WTC11 (cell line): ENCODE data around the gene ST13. TPM values are rescaled to one million over a fixed set of nuclear protein-coding genes. Genes with fewer than 3 reads are reported as not detected.

Experiments
- ATAC-seq: fragments of 200-7000 bp; cut with Tn5 transposase; 2 replicates; pipeline ENCODE4 v1.10.0; 2021; ENCODE audit warnings: mild to moderate bottlenecking, moderate library complexity
- CTCF ChIA-PET: fragments of 300-600 bp; sonication (Branson Sonifier 250); formaldehyde crosslinking; loops from one replicate; lab custom pipeline; 2021; ENCODE audit warnings: antibody characterized with exemption; lab: Charles Lee
- POLR2A ChIA-PET: fragments of 350-600 bp; sonication (Branson Sonifier 250); formaldehyde crosslinking; loops from one replicate; lab custom pipeline; 2021; ENCODE audit warnings: antibody characterized with exemption; lab: Charles Lee
- DNase-seq: peaks from one replicate; pipeline ENCODE4 v3.0.0; 2021; ENCODE audit warnings: low spot score
- H3K27ac Mint-ChIP-seq: 2 replicates; pipeline ENCODE4 v1.8.0; 2021; ENCODE audit warnings: mixed read lengths
- H3K27me3 Mint-ChIP-seq: 2 replicates; pipeline ENCODE4 v1.8.0; 2021; ENCODE audit warnings: low read depth, mild to moderate bottlenecking, moderate library complexity, mixed read lengths
- H3K36me3 Mint-ChIP-seq: 2 replicates; pipeline ENCODE4 v1.8.0; 2021; ENCODE audit warnings: mixed read lengths
- H3K4me1 Mint-ChIP-seq: 2 replicates; pipeline ENCODE4 v1.8.0; 2022; ENCODE audit warnings: mixed read lengths
- H3K4me3 Mint-ChIP-seq: 2 replicates; pipeline ENCODE4 v1.8.0; 2021; ENCODE audit warnings: mild to moderate bottlenecking, moderate library complexity, mixed read lengths
- H3K9me3 Mint-ChIP-seq: 2 replicates; pipeline ENCODE4 v1.8.0; 2021; ENCODE audit warnings: mixed read lengths
- ATF1 ChIP-seq: sonication (generic); formaldehyde crosslinking; IDR thresholded peaks from 2 replicates; pipeline ENCODE4 v1.8.1; 2023; ENCODE audit warnings: mild to moderate bottlenecking, moderate library complexity, missing genetic modification reagents
- ATF2 ChIP-seq: sonication (generic); formaldehyde crosslinking; IDR thresholded peaks from 2 replicates; pipeline ENCODE4 v1.8.1; 2022; ENCODE audit warnings: low read depth, missing genetic modification reagents, borderline replicate concordance
- CDX4 ChIP-seq: fragments of 250-450 bp; sonication (Bioruptor Pico); IDR thresholded peaks from 2 replicates; pipeline ENCODE4 v1.9.0; 2021; ENCODE audit warnings: moderate library complexity, mild to moderate bottlenecking, inconsistent platforms, borderline replicate concordance
- ELF4 ChIP-seq: sonication (generic); formaldehyde crosslinking; IDR thresholded peaks from 2 replicates; pipeline ENCODE4 v1.8.1; 2022; ENCODE audit warnings: low read depth, mild to moderate bottlenecking, moderate library complexity, missing genetic modification reagents
- ETV6 ChIP-seq: sonication (generic); formaldehyde crosslinking; IDR thresholded peaks from 2 replicates; pipeline ENCODE4 v1.8.1; 2022; ENCODE audit warnings: mild to moderate bottlenecking, missing genetic modification reagents
- HMGXB4 ChIP-seq: sonication (generic); formaldehyde crosslinking; IDR thresholded peaks from 2 replicates; pipeline ENCODE4 v1.8.1; 2023; ENCODE audit warnings: mild to moderate bottlenecking, moderate library complexity, missing genetic modification reagents
- IRF2 ChIP-seq: sonication (generic); formaldehyde crosslinking; IDR thresholded peaks from 2 replicates; pipeline ENCODE4 v1.8.0; 2022; ENCODE audit warnings: low read depth, missing genetic modification reagents, borderline replicate concordance
- MLX ChIP-seq: sonication (generic); formaldehyde crosslinking; IDR thresholded peaks from 2 replicates; pipeline ENCODE4 v1.8.1; 2023; ENCODE audit warnings: mild to moderate bottlenecking, missing genetic modification reagents, moderate library complexity
- PRDM15 ChIP-seq: sonication (generic); formaldehyde crosslinking; IDR thresholded peaks from 2 replicates; pipeline ENCODE4 v1.8.0; 2022; ENCODE audit warnings: missing genetic modification reagents
- PREB ChIP-seq: sonication (generic); formaldehyde crosslinking; IDR thresholded peaks from 2 replicates; pipeline ENCODE4 v1.8.1; 2022; ENCODE audit warnings: mild to moderate bottlenecking, missing genetic modification reagents, moderate library complexity, borderline replicate concordance
- PRRX2 ChIP-seq: fragments of 250-450 bp; sonication (Bioruptor Pico); IDR thresholded peaks from 2 replicates; pipeline ENCODE4 v1.8.0; 2021; ENCODE audit warnings: mild to moderate bottlenecking
- RORB ChIP-seq: fragments of 250-450 bp; sonication (Bioruptor Pico); IDR thresholded peaks from 2 replicates; pipeline ENCODE4 v1.9.0; 2021; ENCODE audit warnings: mild to moderate bottlenecking
- TEAD1 ChIP-seq: sonication (generic); formaldehyde crosslinking; IDR thresholded peaks from 2 replicates; pipeline ENCODE4 v1.8.0; 2022; ENCODE audit warnings: mild to moderate bottlenecking, missing genetic modification reagents
- TP53 ChIP-seq: sonication (generic); formaldehyde crosslinking; IDR thresholded peaks from 2 replicates; pipeline ENCODE4 v1.8.1; 2023; ENCODE audit warnings: mild to moderate bottlenecking, missing genetic modification reagents
- USF2 ChIP-seq: sonication (generic); formaldehyde crosslinking; IDR thresholded peaks from 2 replicates; pipeline ENCODE4 v1.8.1; 2023; ENCODE audit warnings: mild to moderate bottlenecking, missing genetic modification reagents, moderate library complexity
- ZNF396 ChIP-seq: fragments of 250-450 bp; sonication (Bioruptor Pico); IDR thresholded peaks from 2 replicates; pipeline ENCODE4 v1.8.0; 2021; ENCODE audit warnings: mild to moderate bottlenecking, moderate library complexity, borderline replicate concordance
- total RNA-seq: library from RNA; stranded (reverse); gene quantifications from 3 replicates; pipeline ENCODE4 v1.2.3, GENCODE V29; 2021

The ST13 gene
- total RNA-seq, 1 experiment from 2014 or later = 289 TPM

GRCh38 chr22:40867109-40867508 is 10.7 kb upstream of the ST13 start:
- ATAC-seq (no peak), DNase-seq (no peak)
- CTCF ChIA-PET = interaction anchor here (1.3 to 1.4 kb wide), 2 partner anchors 32 to 56 kb away, joined by 5 to 7 read pairs; no protein-coding TSS in a partner anchor
- Mint-ChIP-seq H3K36me3 (peaks cover 7% of the 10 kb centered on the region), H3K4me1 (peaks cover 11% of the 10 kb centered on the region), H3K27ac (no peak overlapping the region), H3K4me3 (no peak overlapping the region), H3K9me3 (no peaks in the 10 kb centered on the region), H3K27me3 (no peaks in the 10 kb centered on the region)
- no peak for TF ChIP-seq PRDM15 (CRISPR knock-in tag)
- TF ChIP-seq ATF1 (CRISPR knock-in tag) = no peak
- TF ChIP-seq ELF4 = no peak
- no peak for TF ChIP-seq USF2
- no peak for TF ChIP-seq PREB
- no peak for TF ChIP-seq ETV6 (CRISPR knock-in tag)
- TF ChIP-seq ZNF396 (CRISPR knock-in tag) = no peak
- no peak for TF ChIP-seq TP53 (CRISPR knock-in tag)
- TF ChIP-seq PRRX2 = no peak
- TF ChIP-seq MLX = no peak
- no peak for TF ChIP-seq TEAD1 (CRISPR knock-in tag)
- TF ChIP-seq CDX4 = no peak
- no peak for TF ChIP-seq IRF2 (CRISPR knock-in tag)
- POLR2A ChIA-PET = no interaction called here

GRCh38 chr22:40862537-40862936 is 6.1 kb upstream of the ST13 start:
- Mint-ChIP-seq H3K4me3 (no peak overlapping the region), H3K27ac (no peak overlapping the region), H3K36me3 (peaks cover 6% of the 10 kb centered on the region), H3K27me3 (no peaks in the 10 kb centered on the region), H3K9me3 (no peaks in the 10 kb centered on the region), H3K4me1 (peaks cover 17% of the 10 kb centered on the region)
- no peak for ATAC-seq
- ChIA-PET POLR2A (interaction anchor here (0.6 kb wide), 1 partner anchor 67 kb away, joined by 3 read pairs; no protein-coding TSS in a partner anchor), CTCF (no interaction called here)
- TF ChIP-seq HMGXB4 (no peak), TP53 (CRISPR knock-in tag) (no peak), RORB (no peak), ATF2 (CRISPR knock-in tag) (no peak), MLX (no peak)
- DNase-seq = no peak
